H1 (cell line): ENCODE measurements around the gene DNAH1. TPM values are rescaled to one million over a fixed set of nuclear protein-coding genes. Genes with fewer than 3 reads are reported as not detected.

Experiments used
- CTCF ChIA-PET: fragments of 300-600 bp; sonication (Branson Sonifier 250); formaldehyde crosslinking; loops from one replicate; lab custom pipeline; 2021; ENCODE audit not compliant: partially characterized antibody; lab: Charles Lee
- POLR2A ChIA-PET: fragments of 300-600 bp; sonication (Branson Sonifier 250); formaldehyde crosslinking; loops from one replicate; lab custom pipeline; 2021; ENCODE audit warnings: inconsistent platforms; ENCODE audit not compliant: partially characterized antibody; lab: Charles Lee
- DNase-seq, 2 experiments: peaks; one replicate each; pipeline versions ENCODE4 v3.0.0 to v3.0.0-alpha.2; 2010 to 2022; ENCODE audit warnings: low spot score in 2 of 2, low read depth in 1 of 2, mixed read lengths in 1 of 2
- FAIRE-seq: peaks from 2 replicates; lab custom pipeline; 2011; peaks lifted over from hg19 to GRCh38; lab: Jason Lieb, UNC
- H2AFZ ChIP-seq: 2 replicates; pipeline ENCODE4 v1.8.1; 2012; ENCODE audit warnings: low read length, inconsistent platforms
- H2AK5ac ChIP-seq: 2 replicates; pipeline ENCODE4 v1.6.1; 2013; ENCODE audit warnings: low read depth, low read length
- H2BK120ac ChIP-seq: replicated peaks from 2 replicates; pipeline ENCODE3; 2013; ENCODE audit warnings: low read depth, low read length, inconsistent platforms
- H2BK12ac ChIP-seq: 2 replicates; pipeline ENCODE4 v1.6.1; 2013; ENCODE audit warnings: low read depth, low read length
- H2BK15ac ChIP-seq: 2 replicates; pipeline ENCODE4 v1.6.1; 2013; ENCODE audit warnings: low read length
- H2BK20ac ChIP-seq: 2 replicates; pipeline ENCODE4 v1.6.1; 2013; ENCODE audit warnings: low read length
- H2BK5ac ChIP-seq: 2 replicates; pipeline ENCODE4 v1.6.1; 2013; ENCODE audit warnings: low read depth, low read length
- H3K14ac ChIP-seq: 2 replicates; pipeline ENCODE4 v1.6.1; 2013; ENCODE audit warnings: inconsistent platforms; ENCODE audit not compliant: insufficient read length
- H3K18ac ChIP-seq: 2 replicates; pipeline ENCODE4 v1.6.1; 2013; ENCODE audit warnings: low read length; ENCODE audit errors: extremely low read depth
- H3K23ac ChIP-seq: 2 replicates; pipeline ENCODE4 v1.6.1; 2013; ENCODE audit warnings: inconsistent platforms; ENCODE audit not compliant: insufficient read length
- H3K23me2 ChIP-seq: 2 replicates; pipeline ENCODE4 v1.6.1; 2013; ENCODE audit warnings: low read depth, low read length
- H3K27ac ChIP-seq: 2 replicates; pipeline ENCODE4 v1.6.1; 2011; ENCODE audit warnings: low read depth, low read length, inconsistent platforms
- H3K27me3 ChIP-seq, 4 experiments: replicated peaks in 1 of 4; 1 replicate in 1 of 4; 2 replicates in 3 of 4; pipeline versions ENCODE4 v1.6.1 to v1.8.1; 2011 to 2013; ENCODE audit warnings: low read length in 3 of 4, mild to moderate bottlenecking in 3 of 4, inconsistent platforms in 2 of 4, mixed read lengths in 2 of 4, moderate library complexity in 1 of 4; ENCODE audit not compliant: control insufficient read depth in 3 of 4, insufficient read depth in 3 of 4; ENCODE audit errors: extremely low read depth in 1 of 4
- H3K36me3 ChIP-seq, 4 experiments: 2 replicates each; pipeline versions ENCODE4 v1.6.1 to v1.8.1; 2011 to 2013; ENCODE audit warnings: mild to moderate bottlenecking in 4 of 4, low read length in 3 of 4, moderate library complexity in 2 of 4, control low read depth in 1 of 4, inconsistent platforms in 1 of 4; ENCODE audit not compliant: insufficient read depth in 4 of 4, control insufficient read depth in 2 of 4
- H3K4ac ChIP-seq: replicated peaks from 2 replicates; pipeline ENCODE3; 2013; ENCODE audit warnings: low read length, low read depth, mixed read lengths, inconsistent platforms; ENCODE audit not compliant: insufficient read length
- H3K4me1 ChIP-seq, 4 experiments: replicated peaks in 1 of 4; 1 replicate in 1 of 4; 2 replicates in 3 of 4; pipeline versions ENCODE4 v1.6.1 to v1.8.1; 2011 to 2013; ENCODE audit warnings: low read length in 3 of 4, inconsistent platforms in 2 of 4, mixed read lengths in 1 of 4; ENCODE audit not compliant: insufficient read depth in 4 of 4, control insufficient read depth in 3 of 4
- H3K4me2 ChIP-seq, 2 experiments: 2 replicates each; pipeline versions ENCODE4 v1.6.1 to v1.8.1; 2011 to 2013; ENCODE audit warnings: low read depth in 2 of 2, low read length in 2 of 2, control low read depth in 1 of 2, inconsistent platforms in 1 of 2, mild to moderate bottlenecking in 1 of 2; ENCODE audit not compliant: insufficient read depth in 1 of 2
- H3K4me3 ChIP-seq, 4 experiments: fragments of 200-600, 300-600 bp in 1 of 4; sonication (generic), shearing (Covaris generic), sonication (Bioruptor Twin) in 1 of 4; 2 replicates each; pipeline versions ENCODE4 v1.5.1 to v1.8.1; 2011 to 2016; ENCODE audit warnings: low read length in 4 of 4, low read depth in 3 of 4, control low read depth in 2 of 4, inconsistent platforms in 2 of 4, mild to moderate bottlenecking in 2 of 4, mixed read lengths in 1 of 4, moderate library complexity in 1 of 4; ENCODE audit not compliant: insufficient read depth in 2 of 4; ENCODE audit errors: extremely low read depth in 1 of 4
- H3K56ac ChIP-seq: replicated peaks from 2 replicates; pipeline ENCODE3; 2013; ENCODE audit warnings: low read depth, mild to moderate bottlenecking, mixed read lengths, low read length, inconsistent platforms; ENCODE audit not compliant: insufficient read length
- H3K79me1 ChIP-seq: 2 replicates; pipeline ENCODE4 v1.6.1; 2013; ENCODE audit warnings: low read depth, low read length, control low read depth
- H3K79me2 ChIP-seq, 2 experiments: 2 replicates each; pipeline versions ENCODE4 v1.6.1 to v1.8.1; 2012 to 2013; ENCODE audit warnings: low read length in 2 of 2, mild to moderate bottlenecking in 2 of 2, inconsistent platforms in 1 of 2; ENCODE audit not compliant: insufficient read depth in 2 of 2, control insufficient read depth in 1 of 2
- H3K9ac ChIP-seq, 4 experiments: replicated peaks in 1 of 4; 1 replicate in 1 of 4; 2 replicates in 3 of 4; pipeline versions ENCODE4 v1.6.1 to v1.8.1; 2011 to 2013; ENCODE audit warnings: low read depth in 3 of 4, low read length in 3 of 4, control low read depth in 2 of 4, mild to moderate bottlenecking in 2 of 4, moderate library complexity in 2 of 4, inconsistent platforms in 1 of 4; ENCODE audit errors: extremely low read depth in 1 of 4
- H3K9me3 ChIP-seq, 2 experiments: 2 replicates each; pipeline versions ENCODE4 v1.6.1 to v1.8.1; 2012 to 2013; ENCODE audit warnings: mild to moderate bottlenecking in 2 of 2, moderate library complexity in 2 of 2, control low read depth in 1 of 2, inconsistent platforms in 1 of 2, low read depth in 1 of 2, low read length in 1 of 2, mixed read lengths in 1 of 2; ENCODE audit not compliant: insufficient read depth in 2 of 2
- H4K20me1 ChIP-seq, 2 experiments: replicated peaks in 1 of 2; 2 replicates each; pipeline versions ENCODE3 to v1.8.1; 2011 to 2013; ENCODE audit warnings: inconsistent platforms in 2 of 2, low read length in 2 of 2, mild to moderate bottlenecking in 1 of 2; ENCODE audit not compliant: insufficient read depth in 2 of 2, control insufficient read depth in 1 of 2
- H4K5ac ChIP-seq: 2 replicates; pipeline ENCODE4 v1.6.1; 2013; ENCODE audit warnings: low read length, low read depth, mixed read lengths, inconsistent platforms; ENCODE audit not compliant: insufficient read length
- H4K8ac ChIP-seq: 2 replicates; pipeline ENCODE4 v1.8.0; 2013; ENCODE audit warnings: mild to moderate bottlenecking, moderate library complexity, low read length, inconsistent platforms; ENCODE audit not compliant: insufficient read depth; ENCODE audit errors: extremely low read depth
- H4K91ac ChIP-seq: replicated peaks from 2 replicates; pipeline ENCODE3; 2013; ENCODE audit warnings: low read length, mixed read lengths, inconsistent platforms; ENCODE audit not compliant: insufficient read length
- CHD2 ChIP-seq: IDR thresholded peaks from 2 replicates; pipeline ENCODE4 v1.6.1; 2012; ENCODE audit warnings: low read length, improper control_type of control experiment
- SIRT6 ChIP-seq: IDR thresholded peaks from one replicate; pipeline ENCODE4 v1.7.1; 2012; ENCODE audit warnings: low read length, inconsistent platforms
- YY1 ChIP-seq: IDR thresholded peaks from 2 replicates; pipeline ENCODE4 v1.6.1; 2011; ENCODE audit warnings: low read depth, mild to moderate bottlenecking, low read length
- WGBS, 2 experiments: shearing (Covaris generic) in 1 of 2; methylation state at CpG; one replicate each; pipeline versions ENCODE4 v1.1.6 to v1.1.7; 2013 to 2015; ENCODE audit warnings: low lambda C conversion rate in 2 of 2, mixed read lengths in 2 of 2, inconsistent platforms in 1 of 2, low coverage in 1 of 2, missing lambda C conversion rate in 1 of 2; ENCODE audit not compliant: insufficient replicate concordance in 2 of 2, insufficient coverage in 1 of 2, insufficient read length in 1 of 2; ENCODE audit errors: extremely low coverage in 1 of 2, missing lambda C conversion rate in 1 of 2; 5-methylcytosine and 5-hydroxymethylcytosine counted together
- polyA plus RNA-seq, 7 experiments: library from polyadenylated mRNA; depleted of rRNA in 3 of 7; stranded (reverse) in 5 of 7; unstranded in 2 of 7; fragments of >200 nt in 5 of 7; fragments of 200-250 nt in 2 of 7; gene quantifications; 1 replicate in 5 of 7; 2 replicates in 1 of 7; 4 replicates in 1 of 7; pipeline versions ENCODE4 v1.2.1 to v1.2.3, GENCODE V29; 2011 to 2013; ENCODE audit warnings: missing spikeins in 2 of 7, mixed read lengths in 2 of 7
- total RNA-seq: library from RNA; stranded (reverse); fragmentation: NEBNext Ultra II Directional; extraction: Animal tissue kit (Norgen Biotek cat#: 25700); gene quantifications from 2 replicates; pipeline ENCODE4 v1.2.1, GENCODE V29; 2021
- TF ChIP-seq, protein P1 (sequence below), 3 experiments: IDR thresholded peaks; 1 replicate in 2 of 3; 2 replicates in 1 of 3; pipeline versions ENCODE4 v1.5.1 to v1.6.1; 2011; ENCODE audit warnings: low read length in 3 of 3, mild to moderate bottlenecking in 3 of 3, inconsistent platforms in 2 of 3, low read depth in 1 of 3, moderate library complexity in 1 of 3; ENCODE audit not compliant: insufficient read depth in 1 of 3; ENCODE audit errors: control extremely low read depth in 1 of 3

Gene DNAH1
- total and polyA plus RNA-seq, 2 of the 8 experiments (the other 6 are each of a cell fraction or from before 2014, with no cell fraction given) = 1.0 to 1.5 TPM

DNA sequence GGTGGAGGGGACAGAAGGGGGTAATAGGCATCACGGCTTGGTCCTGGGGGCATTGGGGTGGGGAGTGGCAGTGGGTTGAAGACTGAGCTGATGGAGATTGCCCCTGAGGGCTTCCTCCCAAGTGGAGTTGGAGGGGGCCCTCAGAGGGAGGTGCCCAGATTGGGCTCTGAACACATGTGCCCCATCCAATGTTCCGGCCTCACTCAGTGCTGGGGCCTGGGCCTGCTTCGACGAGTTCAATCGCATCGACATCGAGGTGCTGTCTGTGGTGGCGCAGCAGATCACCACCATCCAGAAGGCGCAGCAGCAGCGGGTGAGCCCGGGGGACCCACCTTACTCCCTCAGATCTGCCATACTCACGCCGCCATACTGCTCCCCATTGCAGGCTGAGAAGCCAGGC lies 45.3 kb downstream of the DNAH1 start:
- H4K8ac ChIP-seq = no peak overlapping the region; the same call in 1 of the 2 replicates
- no peak overlapping the region for H4K5ac ChIP-seq
- no peak overlapping the region for H2BK120ac ChIP-seq
- ChIA-PET CTCF (interaction anchor here (1.2 to 9.0 kb wide), 10 partner anchors 10 to 141 kb away, joined by 3 to 131 read pairs (median 6); no protein-coding TSS in a partner anchor), POLR2A (interaction anchor here (0.6 to 2.3 kb wide), 6 partner anchors 9 to 83 kb away, joined by 3 to 8 read pairs (median 4); partner anchors contain the start of gene WDR82)
- no peak overlapping the region for H3K27ac ChIP-seq
- TF ChIP-seq, protein P1, sequence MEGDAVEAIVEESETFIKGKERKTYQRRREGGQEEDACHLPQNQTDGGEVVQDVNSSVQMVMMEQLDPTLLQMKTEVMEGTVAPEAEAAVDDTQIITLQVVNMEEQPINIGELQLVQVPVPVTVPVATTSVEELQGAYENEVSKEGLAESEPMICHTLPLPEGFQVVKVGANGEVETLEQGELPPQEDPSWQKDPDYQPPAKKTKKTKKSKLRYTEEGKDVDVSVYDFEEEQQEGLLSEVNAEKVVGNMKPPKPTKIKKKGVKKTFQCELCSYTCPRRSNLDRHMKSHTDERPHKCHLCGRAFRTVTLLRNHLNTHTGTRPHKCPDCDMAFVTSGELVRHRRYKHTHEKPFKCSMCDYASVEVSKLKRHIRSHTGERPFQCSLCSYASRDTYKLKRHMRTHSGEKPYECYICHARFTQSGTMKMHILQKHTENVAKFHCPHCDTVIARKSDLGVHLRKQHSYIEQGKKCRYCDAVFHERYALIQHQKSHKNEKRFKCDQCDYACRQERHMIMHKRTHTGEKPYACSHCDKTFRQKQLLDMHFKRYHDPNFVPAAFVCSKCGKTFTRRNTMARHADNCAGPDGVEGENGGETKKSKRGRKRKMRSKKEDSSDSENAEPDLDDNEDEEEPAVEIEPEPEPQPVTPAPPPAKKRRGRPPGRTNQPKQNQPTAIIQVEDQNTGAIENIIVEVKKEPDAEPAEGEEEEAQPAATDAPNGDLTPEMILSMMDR (IDR thresholded peaks at IDR 0.05; ENCODE audit: control extremely low read depth in 1 of 3, insufficient read depth in 1 of 3, low read depth in 1 of 3, low read length in 3 of 3) = no peak
- TF ChIP-seq CHD2 (no peak), YY1 (no peak), SIRT6 (no peak)
- no peaks in the 10 kb centered on the region for H3K79me1 ChIP-seq
- no peak overlapping the region for H3K18ac ChIP-seq
- no peak overlapping the region for H3K4me3 ChIP-seq
- no peak overlapping the region for H3K9ac ChIP-seq
- 83% methylated on average over 11 of the region's 13 CpGs; no CpG with 5 or more reads in 1 of the 2 experiments for WGBS, 2 experiments
- H2BK20ac ChIP-seq = no peak overlapping the region
- H4K91ac ChIP-seq = peak overlapping the region; percentile 37
- H4K20me1 ChIP-seq = no peaks in the 10 kb centered on the region
- no peaks in the 10 kb centered on the region for H3K36me3 ChIP-seq
- no peaks in the 10 kb centered on the region; a peak in 1 of 7 replicates for H3K4me1 ChIP-seq
- no peak overlapping the region for H2AFZ ChIP-seq
- FAIRE-seq (no peak), DNase-seq (no peak)
- H3K9me3 ChIP-seq = no peaks in the 10 kb centered on the region
- no peaks in the 10 kb centered on the region for H3K79me2 ChIP-seq
- no peak overlapping the region for H3K4me2 ChIP-seq
- H3K27me3 ChIP-seq = no peaks in the 10 kb centered on the region
- no peak overlapping the region; the same call in 1 of the 2 replicates for H2BK12ac ChIP-seq
- H3K14ac ChIP-seq = no peak overlapping the region
- H3K23me2 ChIP-seq = no peaks in the 10 kb centered on the region
- H3K23ac ChIP-seq = no peak overlapping the region
- H2AK5ac ChIP-seq = no peak overlapping the region
- no peak overlapping the region for H3K56ac ChIP-seq
- H2BK15ac ChIP-seq = no peak overlapping the region
- no peak overlapping the region for H2BK5ac ChIP-seq
- no peak overlapping the region for H3K4ac ChIP-seq
